Progenitor cell of endocrine pancreas (in vitro differentiated cells): ENCODE data around the gene GPR34. TPM values are rescaled to one million over a fixed set of nuclear protein-coding genes. Genes with fewer than 3 reads are reported as not detected.

Experiments
- DNase-seq: peaks from one replicate; pipeline ENCODE4 v3.0.0; 2021; ENCODE audit warnings: low spot score; ENCODE audit not compliant: unreplicated experiment
- H3K27ac Mint-ChIP-seq: 2 replicates; pipeline ENCODE4 v1.8.0; 2021; ENCODE audit warnings: mild to moderate bottlenecking, moderate library complexity, mixed read lengths
- H3K27me3 Mint-ChIP-seq: 2 replicates; pipeline ENCODE4 v1.8.0; 2021; ENCODE audit warnings: mixed read lengths
- H3K36me3 Mint-ChIP-seq: 2 replicates; pipeline ENCODE4 v1.8.0; 2022; ENCODE audit warnings: mixed read lengths; ENCODE audit not compliant: insufficient read depth
- H3K4me1 Mint-ChIP-seq: 2 replicates; pipeline ENCODE4 v1.8.0; 2021; ENCODE audit warnings: low read depth, mixed read lengths
- H3K4me3 Mint-ChIP-seq: 2 replicates; pipeline ENCODE4 v1.8.0; 2021; ENCODE audit warnings: low read depth, mild to moderate bottlenecking, moderate library complexity, mixed read lengths
- H3K9me3 Mint-ChIP-seq: 2 replicates; pipeline ENCODE4 v1.8.0; 2021; ENCODE audit warnings: low read depth, mixed read lengths
- total RNA-seq: library from RNA; stranded (reverse); gene quantifications from 2 replicates; pipeline ENCODE4 v1.2.1, GENCODE V29; 2021
- TF ChIP-seq, protein P1 (sequence below): fragments of 200-600 bp; sonication (generic); IDR thresholded peaks from one replicate; pipeline ENCODE4 v1.5.0; 2021; ENCODE audit warnings: antibody characterized with exemption, mild to moderate bottlenecking; ENCODE audit not compliant: unreplicated experiment

The GPR34 gene
- total RNA-seq, 1 donor from 2014 or later, result not detected

GRCh38 chrX:41664375-41664901 lies 24.3 kb upstream of the GPR34 start:
- peaks cover 9% of the 10 kb centered on the region for H3K36me3 Mint-ChIP-seq
- DNase-seq, result no peak
- H3K27me3 Mint-ChIP-seq, result no peaks in the 10 kb centered on the region
- H3K4me1 Mint-ChIP-seq, result peaks cover 1% of the 10 kb centered on the region
- TF ChIP-seq, protein P1, sequence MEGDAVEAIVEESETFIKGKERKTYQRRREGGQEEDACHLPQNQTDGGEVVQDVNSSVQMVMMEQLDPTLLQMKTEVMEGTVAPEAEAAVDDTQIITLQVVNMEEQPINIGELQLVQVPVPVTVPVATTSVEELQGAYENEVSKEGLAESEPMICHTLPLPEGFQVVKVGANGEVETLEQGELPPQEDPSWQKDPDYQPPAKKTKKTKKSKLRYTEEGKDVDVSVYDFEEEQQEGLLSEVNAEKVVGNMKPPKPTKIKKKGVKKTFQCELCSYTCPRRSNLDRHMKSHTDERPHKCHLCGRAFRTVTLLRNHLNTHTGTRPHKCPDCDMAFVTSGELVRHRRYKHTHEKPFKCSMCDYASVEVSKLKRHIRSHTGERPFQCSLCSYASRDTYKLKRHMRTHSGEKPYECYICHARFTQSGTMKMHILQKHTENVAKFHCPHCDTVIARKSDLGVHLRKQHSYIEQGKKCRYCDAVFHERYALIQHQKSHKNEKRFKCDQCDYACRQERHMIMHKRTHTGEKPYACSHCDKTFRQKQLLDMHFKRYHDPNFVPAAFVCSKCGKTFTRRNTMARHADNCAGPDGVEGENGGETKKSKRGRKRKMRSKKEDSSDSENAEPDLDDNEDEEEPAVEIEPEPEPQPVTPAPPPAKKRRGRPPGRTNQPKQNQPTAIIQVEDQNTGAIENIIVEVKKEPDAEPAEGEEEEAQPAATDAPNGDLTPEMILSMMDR, result no peak
- H3K9me3 Mint-ChIP-seq, result peaks cover 16% of the 10 kb centered on the region
- H3K4me3 Mint-ChIP-seq, result no peak overlapping the region
- H3K27ac Mint-ChIP-seq, result no peak overlapping the region

- Mint-ChIP-seq H3K27ac (no peak overlapping the region), H3K9me3 (peaks cover 16% of the 10 kb centered on the region), H3K36me3 (peaks cover 9% of the 10 kb centered on the region), H3K27me3 (no peaks in the 10 kb centered on the region), H3K4me1 (peaks cover 1% of the 10 kb centered on the region), H3K4me3 (no peak overlapping the region)
- no peak for DNase-seq
- TF ChIP-seq, protein P1, result no peak
Observed at GRCh38 chrX:41664908-41665307, 23.9 kb upstream of the GPR34 start.

DNA sequence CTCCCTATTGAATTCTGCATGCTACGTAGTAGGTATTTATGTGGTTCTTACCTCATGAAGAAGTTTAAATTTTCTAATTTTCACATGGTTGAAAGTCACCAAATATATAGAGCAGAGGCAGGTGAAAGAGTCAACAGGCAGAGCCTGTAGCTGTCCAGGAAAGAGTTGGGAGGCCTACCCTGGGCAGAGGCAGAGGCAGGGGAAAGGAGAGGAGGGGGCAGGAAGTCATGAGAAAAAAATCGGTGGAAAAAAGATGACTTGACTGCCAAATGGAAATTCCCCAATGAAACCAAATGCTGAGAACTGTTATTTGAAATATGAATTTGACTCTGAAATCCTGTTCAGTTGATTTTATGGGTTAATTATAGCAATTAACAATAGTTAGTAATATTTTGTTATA lies 23.1 kb upstream of the GPR34 start:
- DNase-seq, result no peak
- H3K27me3 Mint-ChIP-seq, result no peaks in the 10 kb centered on the region
- H3K36me3 Mint-ChIP-seq, result peaks cover 8% of the 10 kb centered on the region
- peaks cover 14% of the 10 kb centered on the region for H3K9me3 Mint-ChIP-seq
- peaks cover 1% of the 10 kb centered on the region for H3K4me1 Mint-ChIP-seq
- H3K27ac Mint-ChIP-seq, result no peak overlapping the region
- H3K4me3 Mint-ChIP-seq, result no peak overlapping the region
- TF ChIP-seq, protein P1, result no peak

DNA sequence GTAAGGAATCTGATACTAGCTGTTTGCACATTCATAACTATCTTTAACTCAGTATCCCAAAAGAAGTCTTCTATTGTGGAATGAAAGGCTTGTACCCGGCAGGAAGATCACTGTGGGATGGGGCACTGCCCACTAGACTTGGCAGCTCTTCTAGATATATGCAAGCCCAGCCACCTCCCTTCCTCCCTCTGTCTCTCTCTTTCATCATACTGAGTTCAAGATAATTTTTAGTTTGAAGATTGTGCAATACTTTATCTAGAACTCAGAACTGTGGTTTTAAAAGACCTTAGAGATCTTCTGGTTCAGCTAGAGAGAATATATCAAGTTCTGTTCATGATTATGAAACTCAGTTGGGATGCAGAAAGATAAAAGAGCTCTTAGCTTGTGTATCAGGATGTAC lies 22.5 kb upstream of the GPR34 start:
- Mint-ChIP-seq H3K9me3 (peaks cover 14% of the 10 kb centered on the region), H3K27me3 (no peaks in the 10 kb centered on the region), H3K27ac (no peak overlapping the region), H3K4me3 (no peak overlapping the region), H3K36me3 (peaks cover 8% of the 10 kb centered on the region), H3K4me1 (peaks cover 1% of the 10 kb centered on the region)
- TF ChIP-seq, protein P1, result no peak
- no peak for DNase-seq

DNA sequence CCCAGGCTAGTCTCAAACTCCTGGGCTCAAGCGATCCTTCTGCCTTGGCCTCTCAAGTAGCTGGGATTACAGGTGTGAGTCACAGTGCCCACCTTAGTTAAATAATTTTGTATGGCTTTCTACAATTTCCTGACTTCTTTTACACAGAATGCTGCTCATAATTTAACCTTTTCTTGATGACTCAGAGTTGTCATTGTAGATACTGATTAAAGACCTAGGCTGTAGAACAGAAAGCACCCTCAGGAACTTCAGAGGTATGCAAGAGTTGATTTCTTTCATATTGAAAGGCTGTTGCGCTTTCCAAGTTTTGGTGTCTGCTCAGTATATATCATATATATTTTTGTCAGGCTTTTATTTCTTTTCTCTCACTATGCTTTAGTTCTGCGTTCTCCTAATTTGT lies 21.1 kb upstream of the GPR34 start:
- H3K4me1 Mint-ChIP-seq, result peaks cover 1% of the 10 kb centered on the region
- H3K9me3 Mint-ChIP-seq, result peaks cover 13% of the 10 kb centered on the region
- DNase-seq, result no peak
- H3K27me3 Mint-ChIP-seq, result no peaks in the 10 kb centered on the region
- H3K4me3 Mint-ChIP-seq, result no peak overlapping the region
- peaks cover 8% of the 10 kb centered on the region for H3K36me3 Mint-ChIP-seq
- no peak overlapping the region for H3K27ac Mint-ChIP-seq
- TF ChIP-seq, protein P1, result no peak
